Endodermal cell (in vitro differentiated cells): ENCODE measurements around the gene GLRX3. TPM values are rescaled to one million over a fixed set of nuclear protein-coding genes. Genes with fewer than 3 reads are reported as not detected.

ENCODE experiments used
- DNase-seq: peaks from one replicate; pipeline ENCODE4 v3.0.0-alpha.2; 2017
- H3K27ac ChIP-seq: 2 replicates; pipeline ENCODE4 v1.5.1; 2013; ENCODE audit warnings: mild to moderate bottlenecking, low read depth, low read length, moderate library complexity
- H3K27me3 ChIP-seq: 2 replicates; pipeline ENCODE4 v1.6.1; 2013; ENCODE audit warnings: mild to moderate bottlenecking, low read length, moderate library complexity; ENCODE audit not compliant: insufficient read depth, control insufficient read depth, poor library complexity, severe bottlenecking
- H3K36me3 ChIP-seq: 2 replicates; pipeline ENCODE4 v1.7.0; 2013; ENCODE audit warnings: mild to moderate bottlenecking, low read length, moderate library complexity; ENCODE audit not compliant: control insufficient read depth, insufficient read depth
- H3K4me1 ChIP-seq: one replicate; pipeline ENCODE4 v1.7.0; 2013; ENCODE audit warnings: low read length; ENCODE audit not compliant: control insufficient read depth, insufficient read depth
- H3K4me3 ChIP-seq: 2 replicates; pipeline ENCODE4 v1.5.1; 2013; ENCODE audit warnings: mild to moderate bottlenecking, low read length, moderate library complexity
- H3K9ac ChIP-seq: 2 replicates; pipeline ENCODE4 v1.6.1; 2013; ENCODE audit warnings: mild to moderate bottlenecking, low read length, moderate library complexity; ENCODE audit not compliant: poor library complexity, severe bottlenecking; ENCODE audit errors: extremely low read depth
- H3K9me3 ChIP-seq: 2 replicates; pipeline ENCODE4 v1.6.1; 2013; ENCODE audit warnings: mild to moderate bottlenecking, low read length, moderate library complexity; ENCODE audit not compliant: control insufficient read depth
- H3K27ac Mint-ChIP-seq: 2 replicates; pipeline ENCODE4 v1.8.0; 2020; ENCODE audit warnings: mixed read lengths
- H3K27me3 Mint-ChIP-seq: 2 replicates; pipeline ENCODE4 v1.8.0; 2021; ENCODE audit warnings: mild to moderate bottlenecking, mixed read lengths; ENCODE audit not compliant: insufficient read depth
- H3K36me3 Mint-ChIP-seq: 2 replicates; pipeline ENCODE4 v1.8.0; 2020; ENCODE audit warnings: low read depth, mixed read lengths
- H3K4me1 Mint-ChIP-seq: 2 replicates; pipeline ENCODE4 v1.8.0; 2020; ENCODE audit warnings: mixed read lengths
- H3K4me3 Mint-ChIP-seq: 2 replicates; pipeline ENCODE4 v1.8.0; 2020; ENCODE audit warnings: mild to moderate bottlenecking, moderate library complexity, mixed read lengths
- H3K9me3 Mint-ChIP-seq: 2 replicates; pipeline ENCODE4 v1.8.0; 2020; ENCODE audit warnings: mild to moderate bottlenecking, mixed read lengths
- WGBS, 2 experiments: methylation state at CpG; one replicate each; pipeline versions ENCODE4 v1.1.5 to v1.1.7; 2013; ENCODE audit warnings: missing lambda C conversion rate in 2 of 2, mixed read lengths in 1 of 2; ENCODE audit not compliant: insufficient coverage in 1 of 2, insufficient read length in 1 of 2; 5-methylcytosine and 5-hydroxymethylcytosine counted together
- total RNA-seq, 2 donors: library from RNA; stranded (reverse); fragmentation: NEBNext Ultra II Directional in 1 of 2; extraction: Animal tissue kit (Norgen Biotek cat#: 25700) in 1 of 2; gene quantifications; 2 replicates in 1 of 2; 3 replicates in 1 of 2; pipeline ENCODE4 v1.2.1, GENCODE V29; 2021
- TF ChIP-seq, protein P1 (sequence below): fragments of 200-600 bp; sonication (generic); conservative IDR thresholded peaks from 2 replicates; pipeline ENCODE4 v1.5.0; 2021; ENCODE audit warnings: antibody characterized with exemption, mild to moderate bottlenecking

GLRX3 gene
- total RNA-seq, 2 donors from 2014 or later = 119 to 123 TPM

DNA sequence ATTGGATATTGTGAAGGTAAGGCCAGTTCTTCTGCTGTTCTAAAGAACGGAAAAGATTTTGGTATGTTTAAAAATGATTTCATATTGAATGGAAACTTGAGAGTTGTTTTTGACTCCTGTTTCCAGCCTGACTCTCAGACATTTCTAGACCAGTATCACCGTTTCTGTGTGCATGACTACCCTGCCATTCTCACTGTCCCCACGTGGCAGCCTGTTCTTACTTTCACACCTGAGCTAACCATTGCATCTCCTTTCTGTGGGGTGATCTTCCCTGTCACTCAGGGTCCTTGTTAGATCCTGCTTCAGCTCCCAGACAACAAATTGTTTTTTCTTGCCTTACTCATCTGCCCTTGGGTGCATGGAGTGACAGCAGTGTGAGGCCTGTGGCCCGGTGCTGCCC is 38.9 kb downstream of the GLRX3 start:
- no peak overlapping the region for H3K4me3 ChIP-seq
- no peaks in the 10 kb centered on the region for H3K9me3 ChIP-seq
- no peaks in the 10 kb centered on the region for H3K27me3 ChIP-seq
- Mint-ChIP-seq H3K36me3 (peaks cover 43% of the 10 kb centered on the region), H3K27me3 (no peaks in the 10 kb centered on the region), H3K9me3 (no peaks in the 10 kb centered on the region), H3K4me1 (peaks cover 18% of the 10 kb centered on the region), H3K27ac (no peak overlapping the region), H3K4me3 (no peak overlapping the region)
- TF ChIP-seq, protein P1, sequence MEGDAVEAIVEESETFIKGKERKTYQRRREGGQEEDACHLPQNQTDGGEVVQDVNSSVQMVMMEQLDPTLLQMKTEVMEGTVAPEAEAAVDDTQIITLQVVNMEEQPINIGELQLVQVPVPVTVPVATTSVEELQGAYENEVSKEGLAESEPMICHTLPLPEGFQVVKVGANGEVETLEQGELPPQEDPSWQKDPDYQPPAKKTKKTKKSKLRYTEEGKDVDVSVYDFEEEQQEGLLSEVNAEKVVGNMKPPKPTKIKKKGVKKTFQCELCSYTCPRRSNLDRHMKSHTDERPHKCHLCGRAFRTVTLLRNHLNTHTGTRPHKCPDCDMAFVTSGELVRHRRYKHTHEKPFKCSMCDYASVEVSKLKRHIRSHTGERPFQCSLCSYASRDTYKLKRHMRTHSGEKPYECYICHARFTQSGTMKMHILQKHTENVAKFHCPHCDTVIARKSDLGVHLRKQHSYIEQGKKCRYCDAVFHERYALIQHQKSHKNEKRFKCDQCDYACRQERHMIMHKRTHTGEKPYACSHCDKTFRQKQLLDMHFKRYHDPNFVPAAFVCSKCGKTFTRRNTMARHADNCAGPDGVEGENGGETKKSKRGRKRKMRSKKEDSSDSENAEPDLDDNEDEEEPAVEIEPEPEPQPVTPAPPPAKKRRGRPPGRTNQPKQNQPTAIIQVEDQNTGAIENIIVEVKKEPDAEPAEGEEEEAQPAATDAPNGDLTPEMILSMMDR = no peak
- H3K27ac ChIP-seq = no peak overlapping the region
- peaks cover 15% of the 10 kb centered on the region for H3K4me1 ChIP-seq
- no peak for DNase-seq
- peaks cover 59% of the 10 kb centered on the region for H3K36me3 ChIP-seq
- WGBS, 2 experiments = 94% methylated on average over 3 to 4 of the region's 4 CpGs
- no peak overlapping the region for H3K9ac ChIP-seq

DNA sequence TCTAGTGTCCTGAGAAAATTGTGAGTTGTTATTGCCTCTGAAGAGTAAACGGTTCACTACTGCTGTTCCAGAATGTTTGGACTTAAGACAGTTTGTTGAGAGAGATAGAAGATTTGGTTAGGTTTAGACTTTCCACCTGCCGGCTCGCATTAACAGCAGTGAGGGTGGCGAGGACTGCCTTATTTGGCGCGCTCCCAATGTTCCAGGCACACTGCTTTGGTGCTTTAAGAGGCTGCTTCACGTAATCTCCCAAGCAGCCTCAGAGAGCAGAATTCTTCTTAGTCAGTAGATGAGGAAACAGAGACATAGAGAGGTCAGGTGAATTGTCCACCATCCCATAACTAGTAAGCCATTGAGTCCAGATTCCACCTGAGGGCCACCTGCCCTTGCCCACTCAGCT is 41.1 kb downstream of the GLRX3 start:
- Mint-ChIP-seq H3K27ac (no peak overlapping the region), H3K4me1 (peaks cover 17% of the 10 kb centered on the region), H3K36me3 (peaks cover 47% of the 10 kb centered on the region), H3K4me3 (no peak overlapping the region), H3K27me3 (no peaks in the 10 kb centered on the region), H3K9me3 (no peaks in the 10 kb centered on the region)
- TF ChIP-seq, protein P1 = no peak
- no peak overlapping the region for H3K4me3 ChIP-seq
- peak; percentile 9 for DNase-seq
- WGBS, 2 experiments = 96 to 100% methylated on average over 2 to 7 of the region's 7 CpGs
- H3K9me3 ChIP-seq = no peaks in the 10 kb centered on the region
- H3K9ac ChIP-seq = no peak overlapping the region
- H3K4me1 ChIP-seq = peaks cover 15% of the 10 kb centered on the region
- H3K27me3 ChIP-seq = no peaks in the 10 kb centered on the region
- H3K36me3 ChIP-seq = peaks cover 66% of the 10 kb centered on the region
- no peak overlapping the region for H3K27ac ChIP-seq

DNA sequence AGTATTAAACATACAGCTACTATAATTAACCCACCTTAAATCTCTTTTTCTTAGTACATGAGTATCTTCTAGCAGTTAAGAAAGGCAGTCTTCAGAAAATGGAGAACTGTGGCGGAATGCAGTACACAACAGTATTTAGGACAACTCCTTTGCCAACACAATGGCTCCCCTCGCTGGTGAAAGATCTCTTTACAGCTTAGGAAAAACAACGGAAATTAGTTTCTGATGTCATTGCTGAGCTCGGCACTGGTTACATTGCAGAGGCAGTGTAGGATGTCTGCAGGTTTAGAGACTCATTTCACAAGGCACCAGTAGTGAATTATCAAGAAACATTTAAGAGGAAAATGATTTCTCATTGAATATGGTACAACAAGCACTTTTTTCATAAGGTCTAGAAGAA is 43.4 kb downstream of the GLRX3 start:
- peaks cover 77% of the 10 kb centered on the region for H3K36me3 ChIP-seq
- H3K27ac ChIP-seq = no peak overlapping the region

More for the DNA sequence above, 43.4 kb downstream of the GLRX3 start:
- Histone ChIP-seq H3K4me3 (no peak overlapping the region), H3K4me1 (peaks cover 12% of the 10 kb centered on the region), H3K9ac (no peak overlapping the region), H3K27me3 (no peaks in the 10 kb centered on the region), H3K9me3 (no peaks in the 10 kb centered on the region)
- no peaks in the 10 kb centered on the region for H3K27me3 Mint-ChIP-seq
- H3K36me3 Mint-ChIP-seq = peaks cover 60% of the 10 kb centered on the region
- H3K4me1 Mint-ChIP-seq = peaks cover 10% of the 10 kb centered on the region
- peak; percentile 81 for DNase-seq
- 46 to 48% methylated on average over 4 of the region's 4 CpGs for WGBS, 2 experiments
- TF ChIP-seq, protein P1 = peak; percentile 85
- H3K4me3 Mint-ChIP-seq = no peak overlapping the region
- H3K27ac Mint-ChIP-seq = peak overlapping the region; percentile 73
- H3K9me3 Mint-ChIP-seq = no peaks in the 10 kb centered on the region
